K562 (cell line): Measurements from ENCODE around the gene NBR1. TPM values are rescaled to one million over a fixed set of nuclear protein-coding genes. Genes with fewer than 3 reads are reported as not detected.

Source experiments
- ATAC-seq: fragments of 200-7000 bp; cut with Tn5 transposase; 3 replicates; pipeline ENCODE4 v1.9.1; 2020; ENCODE audit warnings: moderate library complexity
- BruUV-seq: library from RNA; stranded (reverse); fragments of 400-500 nt; replicated peaks from 2 replicates; lab custom pipeline; 2021; lab: Mats Ljungman, UMichigan
- CTCF ChIA-PET: fragments of 300-600 bp; formaldehyde crosslinking; extraction: SDS; loops from one replicate; lab custom pipeline; 2021; ENCODE audit warnings: low intra/inter-chr PET ratio; lab: Yijun Ruan, JAX
- POLR2A ChIA-PET: fragments of 300-600, 350-650 bp; sonication (Branson Sonifier 250); formaldehyde crosslinking; extraction: SDS; loops from one replicate; lab custom pipeline; 2021; ENCODE audit warnings: antibody characterized with exemption, inconsistent platforms; lab: Yijun Ruan, JAX
- DNase-seq, 4 experiments: peaks; one replicate each; pipeline versions ENCODE4 v3.0.0 to v3.0.0-alpha.2; 2011 to 2018; ENCODE audit warnings: low spot score in 3 of 4, mixed read lengths in 3 of 4; ENCODE audit errors: extremely low read depth in 1 of 4
- FAIRE-seq: peaks from 2 replicates; lab custom pipeline; 2011; peaks lifted over from hg19 to GRCh38; lab: Jason Lieb, UNC
- H2AFZ ChIP-seq: 2 replicates; pipeline ENCODE4 v1.6.0; 2011; ENCODE audit warnings: low read depth, low read length, control low read depth, inconsistent platforms
- H3K27ac ChIP-seq: fragments of 200-600 bp; 3 replicates; pipeline ENCODE4 v1.8.0; 2011; ENCODE audit warnings: low read depth, mild to moderate bottlenecking, control low read depth, inconsistent platforms, low read length, moderate library complexity, mixed read lengths; ENCODE audit errors: extremely low read depth
- H3K27me3 ChIP-seq, 2 experiments: fragments of 300-600 bp in 1 of 2; 2 replicates in 1 of 2; 3 replicates in 1 of 2; pipeline versions ENCODE4 v1.6.0 to v1.8.0; 2011; ENCODE audit warnings: inconsistent platforms in 2 of 2, low read length in 2 of 2, mild to moderate bottlenecking in 1 of 2, mixed read lengths in 1 of 2, moderate library complexity in 1 of 2; ENCODE audit not compliant: control insufficient read depth in 2 of 2, insufficient read depth in 2 of 2
- H3K36me3 ChIP-seq: fragments of 300-600 bp; 3 replicates; pipeline ENCODE4 v1.8.0; 2011; ENCODE audit warnings: mild to moderate bottlenecking, low read length, inconsistent platforms; ENCODE audit not compliant: control insufficient read depth, insufficient read depth
- H3K4me1 ChIP-seq, 2 experiments: fragments of 200-600 bp in 1 of 2; replicated peaks in 1 of 2; 2 replicates in 1 of 2; 3 replicates in 1 of 2; pipeline versions ENCODE4 v1.5.1 to v1.8.0; 2011; ENCODE audit warnings: inconsistent platforms in 2 of 2, low read length in 2 of 2, mild to moderate bottlenecking in 1 of 2, mixed read lengths in 1 of 2, moderate library complexity in 1 of 2; ENCODE audit not compliant: control insufficient read depth in 2 of 2, insufficient read depth in 2 of 2
- H3K4me2 ChIP-seq: 2 replicates; pipeline ENCODE4 v1.6.1; 2011; ENCODE audit warnings: low read length, control low read depth, inconsistent platforms, mixed read lengths; ENCODE audit not compliant: insufficient read depth
- H3K4me3 ChIP-seq: fragments of 200-600 bp; sonication (generic), shearing (Covaris generic); 2 replicates; pipeline ENCODE4 v1.5.1; 2016; ENCODE audit warnings: control low read depth, inconsistent platforms
- H3K79me2 ChIP-seq: fragments of 200-600 bp; 3 replicates; pipeline ENCODE4 v1.8.0; 2011; ENCODE audit warnings: low read length, inconsistent platforms; ENCODE audit not compliant: control insufficient read depth, insufficient read depth
- H3K9ac ChIP-seq, 2 experiments: 2 replicates each; pipeline versions ENCODE4 v1.6.0 to v1.6.1; 2011; ENCODE audit warnings: low read depth in 2 of 2, low read length in 2 of 2, control low read depth in 1 of 2, inconsistent platforms in 1 of 2, mild to moderate bottlenecking in 1 of 2, mixed read lengths in 1 of 2; ENCODE audit not compliant: insufficient read depth in 1 of 2
- H3K9me1 ChIP-seq: one replicate; pipeline ENCODE4 v1.6.0; 2011; ENCODE audit warnings: inconsistent platforms, mild to moderate bottlenecking, low read length, moderate library complexity; ENCODE audit not compliant: control insufficient read depth, insufficient read depth
- H3K9me3 ChIP-seq: replicated peaks from 2 replicates; pipeline ENCODE4 v1.5.1; 2011; ENCODE audit warnings: low read depth, low read length, inconsistent platforms; ENCODE audit not compliant: control insufficient read depth, insufficient read depth
- H4K20me1 ChIP-seq: replicated peaks from 2 replicates; pipeline ENCODE4 v1.6.1; 2011; ENCODE audit warnings: low read length, inconsistent platforms, mixed read lengths; ENCODE audit not compliant: control insufficient read depth, insufficient read depth
- BACH1 ChIP-seq: fragments of 200-800 bp; sonication (Bioruptor generic); IDR thresholded peaks from 2 replicates; pipeline ENCODE4 v1.6.1; 2016; ENCODE audit warnings: missing genetic modification characterization, missing compliant biosample characterization
- FOXA3 ChIP-seq, 2 experiments: fragments of 450-650 bp in 1 of 2; sonication (generic) in 1 of 2; formaldehyde crosslinking; IDR thresholded peaks in 1 of 2; conservative IDR thresholded peaks in 1 of 2; 2 replicates each; pipeline versions ENCODE4 v1.4.0 to v1.8.0; 2020 to 2022; ENCODE audit warnings: mild to moderate bottlenecking in 2 of 2, missing genetic modification reagents in 1 of 2
- HNRNPLL ChIP-seq: fragments of 200-400 bp; formaldehyde crosslinking; IDR thresholded peaks from 2 replicates; pipeline ENCODE4 v1.6.1; 2017; ENCODE audit warnings: low read length, low read depth, mild to moderate bottlenecking; ENCODE audit not compliant: poor library complexity, severe bottlenecking
- RAD21 ChIP-seq, 2 experiments: fragments of 250-450 bp in 1 of 2; fragments of 450-650 bp in 1 of 2; sonication (Bioruptor Pico) in 1 of 2; formaldehyde crosslinking in 1 of 2; IDR thresholded peaks in 1 of 2; conservative IDR thresholded peaks in 1 of 2; 2 replicates each; pipeline versions ENCODE4 v1.4.0 to v1.8.0; 2020 to 2022; ENCODE audit warnings: mild to moderate bottlenecking in 2 of 2, moderate library complexity in 1 of 2
- SREBF1 ChIP-seq: fragments of 150-350 bp; IDR thresholded peaks from 2 replicates; pipeline ENCODE4 v1.6.1; 2014; ENCODE audit warnings: antibody characterized with exemption, low read depth, low read length, borderline replicate concordance
- ZNF140 ChIP-seq: fragments of 250-450 bp; sonication (Bioruptor Pico); IDR thresholded peaks from 2 replicates; pipeline ENCODE4 v1.8.0; 2021; ENCODE audit warnings: moderate library complexity, mild to moderate bottlenecking, inconsistent platforms
- ZNF778 ChIP-seq: fragments of 450-650 bp; formaldehyde crosslinking; IDR thresholded peaks from 2 replicates; pipeline ENCODE4 v1.4.0; 2020; ENCODE audit warnings: mild to moderate bottlenecking, moderate library complexity
- WGBS: fragments of 100-300 bp; shearing (Covaris generic); methylation state at CpG from one replicate; pipeline ENCODE4 v1.1.6; 2016; ENCODE audit warnings: low coverage, mixed read lengths; ENCODE audit not compliant: insufficient coverage; ENCODE audit errors: missing lambda C conversion rate; 5-methylcytosine and 5-hydroxymethylcytosine counted together
- in situ Hi-C: fragments of 300-500 bp; cut with MboI; formaldehyde crosslinking; loops from 4 replicates; pipeline ENCODE4 v1.15.0; 2018; ENCODE audit warnings: inconsistent platforms, mixed read lengths
- intact Hi-C: fragments of 100-400 bp; cut with micrococcal nuclease; formaldehyde crosslinking; loops from 2 replicates; pipeline ENCODE4 v1.14.2; 2022
- polyA plus RNA-seq, 8 experiments: library from polyadenylated mRNA; depleted of rRNA in 4 of 8; stranded (reverse) in 5 of 8; unstranded in 3 of 8; fragments of >200 nt; fragmentation: Nextera tagmentation in 2 of 8; fragmentation: Illumina TruSeq in 1 of 8; extraction: Ambion mirVana in 2 of 8; extraction: Trizol in 1 of 8; gene quantifications; 2 replicates each; pipeline versions ENCODE4 v1.2.1 to v1.2.3, GENCODE V29; 2011 to 2014; ENCODE audit warnings: inconsistent platforms in 1 of 8, missing spikeins in 1 of 8
- total RNA-seq, 7 experiments: library from RNA; depleted of rRNA in 6 of 7; stranded (reverse); fragments of >200 nt in 6 of 7; fragmentation: Illumina TruSeq in 2 of 7; extraction: Trizol in 2 of 7; gene quantifications; 2 replicates each; pipeline versions ENCODE4 v1.2.1 to v1.2.3, GENCODE V29; 2011 to 2021; ENCODE audit warnings: low replicate concordance in 1 of 7
- TF ChIP-seq, protein P1 (sequence below): fragments of 450-650 bp; IDR thresholded peaks from 2 replicates; pipeline ENCODE4 v1.6.1; 2014; ENCODE audit warnings: low read depth, mild to moderate bottlenecking, moderate library complexity, borderline replicate concordance
- TF ChIP-seq, protein P2 (sequence below): IDR thresholded peaks from 2 replicates; pipeline ENCODE4 v1.6.1; 2011; ENCODE audit not compliant: insufficient read length; ENCODE audit errors: extremely low read depth

NBR1 gene
- total and polyA plus RNA-seq, 9 of the 15 experiments (the other 6 are each of a cell fraction or from before 2014, with no cell fraction given) = 4.2 to 70.1 (median 39.9) TPM

DNA sequence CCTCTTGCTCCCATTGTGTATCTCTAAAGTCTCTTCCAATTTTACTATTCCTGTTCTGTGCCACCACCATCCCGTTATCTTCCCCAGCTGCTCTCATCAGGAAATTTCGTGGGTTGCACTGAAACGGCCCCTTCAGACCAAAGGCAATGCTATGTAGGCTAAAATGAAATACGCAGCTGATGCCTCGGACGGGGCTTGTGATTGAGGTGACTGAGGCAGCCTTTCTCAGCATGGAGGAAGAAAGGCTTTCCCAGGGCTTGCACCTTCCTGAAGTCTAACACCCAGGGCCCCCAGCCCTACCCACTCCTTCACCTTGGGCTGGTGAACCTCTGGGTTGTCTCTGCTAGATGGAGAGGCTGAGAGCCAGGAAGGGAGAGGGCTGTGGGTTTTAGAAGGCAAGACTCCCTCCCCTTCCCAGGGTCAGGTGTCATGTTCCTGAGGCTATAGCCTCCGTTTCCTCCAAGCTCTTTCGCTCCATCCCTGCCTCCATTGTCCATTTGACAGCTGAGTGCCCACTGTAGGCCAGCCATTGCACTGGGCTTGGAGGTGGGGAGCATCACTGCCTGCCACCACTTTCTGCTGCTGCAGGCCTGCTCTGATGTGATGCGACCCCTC is 49.6 kb downstream of the NBR1 start:
- in situ Hi-C loops (loop anchor here (5.0 kb wide), 1 partner anchor 97 kb away; no protein-coding TSS in a partner anchor), intact Hi-C loops (no loop called here)
- ATAC-seq (no peak), FAIRE-seq (no peak), DNase-seq (no peak)
- WGBS = 19% methylated on average over 8 of the region's 9 CpGs
- Histone ChIP-seq H3K4me3 (no peak overlapping the region), H3K4me2 (no peak overlapping the region), H3K79me2 (no peaks in the 10 kb centered on the region), H2AFZ (no peak overlapping the region), H3K27ac (no peak overlapping the region), H3K9ac (no peak overlapping the region; a peak in 1 of 4 replicates), H3K9me1 (no peaks in the 10 kb centered on the region), H4K20me1 (no peaks in the 10 kb centered on the region), H3K36me3 (no peaks in the 10 kb centered on the region), H3K27me3 (0 out of 5 replicates have a peak, but pooled peaks cover 0 to 6% of the 10 kb centered on the region in 2 experiments), H3K9me3 (no peaks in the 10 kb centered on the region), H3K4me1 (0 out of 5 replicates have a peak, but pooled peaks cover under 1 to 2% of the 10 kb centered on the region in 2 experiments)
- CTCF ChIA-PET = no interaction called here
- TF ChIP-seq, protein P1, sequence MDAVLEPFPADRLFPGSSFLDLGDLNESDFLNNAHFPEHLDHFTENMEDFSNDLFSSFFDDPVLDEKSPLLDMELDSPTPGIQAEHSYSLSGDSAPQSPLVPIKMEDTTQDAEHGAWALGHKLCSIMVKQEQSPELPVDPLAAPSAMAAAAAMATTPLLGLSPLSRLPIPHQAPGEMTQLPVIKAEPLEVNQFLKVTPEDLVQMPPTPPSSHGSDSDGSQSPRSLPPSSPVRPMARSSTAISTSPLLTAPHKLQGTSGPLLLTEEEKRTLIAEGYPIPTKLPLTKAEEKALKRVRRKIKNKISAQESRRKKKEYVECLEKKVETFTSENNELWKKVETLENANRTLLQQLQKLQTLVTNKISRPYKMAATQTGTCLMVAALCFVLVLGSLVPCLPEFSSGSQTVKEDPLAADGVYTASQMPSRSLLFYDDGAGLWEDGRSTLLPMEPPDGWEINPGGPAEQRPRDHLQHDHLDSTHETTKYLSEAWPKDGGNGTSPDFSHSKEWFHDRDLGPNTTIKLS = no peak
- TF ChIP-seq FOXA3 (CRISPR knock-in tag; conservative IDR thresholded peaks at IDR 0.05 in 1 of 2, IDR thresholded peaks at IDR 0.05 in 1 of 2) (no peak), SREBF1 (no peak), RAD21 (CRISPR knock-in tag; conservative IDR thresholded peaks at IDR 0.05 in 1 of 2, IDR thresholded peaks at IDR 0.05 in 1 of 2) (no peak), ZNF140 (CRISPR knock-in tag) (no peak), ZNF778 (CRISPR knock-in tag) (no peak), BACH1 (no peak), HNRNPLL (no peak)
- TF ChIP-seq, protein P2, sequence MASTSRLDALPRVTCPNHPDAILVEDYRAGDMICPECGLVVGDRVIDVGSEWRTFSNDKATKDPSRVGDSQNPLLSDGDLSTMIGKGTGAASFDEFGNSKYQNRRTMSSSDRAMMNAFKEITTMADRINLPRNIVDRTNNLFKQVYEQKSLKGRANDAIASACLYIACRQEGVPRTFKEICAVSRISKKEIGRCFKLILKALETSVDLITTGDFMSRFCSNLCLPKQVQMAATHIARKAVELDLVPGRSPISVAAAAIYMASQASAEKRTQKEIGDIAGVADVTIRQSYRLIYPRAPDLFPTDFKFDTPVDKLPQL = no peak
- BruUV-seq = no TSS peak
- POLR2A ChIA-PET = interaction anchor here (7.6 kb wide), 1 partner anchor 96 kb away, joined by 89 read pairs; no protein-coding TSS in a partner anchor
